Nucleus accumbens (tissue), 56 donors: Measurements from ENCODE around the gene TMEM158.

Experiments used
- DNase-seq, 56 donors: peaks; one replicate each; lab custom pipeline; 2025; lab: John Stamatoyannopoulos, UW

The TMEM158 gene

DNA sequence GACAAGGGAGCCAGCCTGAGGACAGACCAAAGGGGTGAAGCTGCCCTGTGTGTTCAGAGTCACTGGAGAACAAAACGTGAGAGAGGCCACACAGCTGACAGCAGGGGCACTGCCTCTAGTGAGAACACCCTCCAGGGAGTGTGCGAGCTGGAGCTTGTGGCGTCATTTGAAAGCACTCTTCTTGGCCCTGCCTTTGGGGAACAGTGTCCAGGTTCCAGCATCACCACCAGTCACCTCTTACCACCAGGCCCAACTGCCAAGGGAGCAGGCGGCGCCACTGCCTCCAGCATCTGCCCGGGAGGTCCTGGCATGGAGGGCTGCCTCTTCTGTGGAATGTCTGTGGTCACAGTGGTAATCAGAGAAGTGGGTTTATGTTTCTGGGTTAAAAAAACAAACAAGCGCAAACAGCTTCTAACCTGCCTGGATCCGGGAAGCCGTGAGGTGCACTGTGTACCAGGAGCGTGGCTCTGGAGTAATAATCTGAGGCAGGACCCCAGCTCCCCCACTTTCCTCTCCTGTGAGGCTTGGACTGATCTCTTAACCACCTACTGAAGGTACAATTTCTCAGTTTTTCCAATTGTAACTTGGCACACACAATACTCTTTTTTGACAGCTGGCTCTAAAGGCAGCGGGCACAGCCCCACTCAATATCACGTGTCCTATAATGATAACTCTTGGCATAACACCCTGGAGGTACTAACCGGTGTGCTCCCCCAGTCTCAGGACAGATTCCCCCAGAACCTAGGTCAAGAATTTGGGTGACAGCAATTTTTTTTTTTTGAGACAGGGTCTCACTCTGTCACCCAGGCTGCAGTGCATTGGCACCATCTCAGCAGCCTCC is 47.7 kb downstream of the TMEM158 start:
- DNase-seq = no peak

GRCh38 chr3:45176912-45177311 is 49.2 kb downstream of the TMEM158 start:
- DNase-seq = no peak
